ENCODE measurements around the gene FAR2.

GRCh38 chr12:29201746-29202145 is 52.7 kb downstream of the FAR2 start:
- TF ChIP-seq CTCF (conservative IDR thresholded peaks at IDR 0.05) (no peak), ZFX (IDR thresholded peaks at IDR 0.05) (no peak)
